ENCODE results near the gene CRNKL1. TPM values are rescaled to one million over a fixed set of nuclear protein-coding genes. Genes with fewer than 3 reads are reported as not detected.

CRNKL1 gene
- total RNA-seq, 2 experiments from 2014 or later, result 26.7 to 28.8 TPM

DNA sequence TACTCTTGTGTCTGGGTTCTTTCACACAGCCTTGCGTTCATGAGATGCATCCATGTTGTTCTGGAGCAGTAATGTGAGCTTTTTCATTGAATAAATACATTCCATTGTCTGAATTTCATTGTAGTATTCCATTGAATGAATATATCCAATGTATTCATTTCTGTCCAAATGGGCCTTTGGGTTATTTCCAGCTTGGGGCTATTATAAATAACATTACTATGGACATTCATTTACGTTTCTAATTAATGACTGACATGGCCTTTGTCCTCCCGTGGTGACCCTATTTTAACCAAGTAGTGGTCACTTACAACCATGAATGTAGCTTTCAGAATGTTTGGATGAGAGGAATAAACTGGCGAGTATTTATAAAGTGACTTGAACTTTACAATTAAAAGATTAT, 65.2 kb downstream of the CRNKL1 start:
- no peak overlapping the region for H3K27ac Mint-ChIP-seq
- H3K36me3 Mint-ChIP-seq, result no peaks in the 10 kb centered on the region
- no peak overlapping the region for H3K4me3 Mint-ChIP-seq
- DNase-seq, result no peak
- no peaks in the 10 kb centered on the region for H3K9me3 Mint-ChIP-seq
- peaks cover 8% of the 10 kb centered on the region for H3K27me3 Mint-ChIP-seq
- H3K4me1 Mint-ChIP-seq, result no peaks in the 10 kb centered on the region

DNA sequence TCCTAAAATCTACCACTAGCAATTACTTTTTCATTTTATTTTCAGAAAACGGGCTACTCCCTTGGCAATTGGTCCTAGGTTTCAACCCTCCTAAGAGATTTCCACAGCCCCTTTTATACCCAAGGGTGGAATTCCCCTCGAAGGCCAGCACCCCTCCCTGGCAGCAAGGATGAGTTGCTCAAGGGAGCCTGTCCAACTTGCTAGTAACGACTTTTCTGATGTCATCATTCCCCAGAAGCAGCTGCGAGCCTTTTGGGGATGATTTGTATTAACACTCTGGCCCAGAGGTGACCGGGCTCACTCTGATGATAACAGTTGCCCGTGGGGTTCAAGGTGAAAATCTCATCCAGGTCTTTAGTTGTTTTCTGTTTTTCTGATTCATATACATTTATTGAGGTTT, 65.8 kb downstream of the CRNKL1 start:
- H3K27ac Mint-ChIP-seq, result no peak overlapping the region
- no peaks in the 10 kb centered on the region for H3K36me3 Mint-ChIP-seq
- no peaks in the 10 kb centered on the region for H3K9me3 Mint-ChIP-seq
- H3K4me3 Mint-ChIP-seq, result no peak overlapping the region
- peaks cover 5% of the 10 kb centered on the region for H3K27me3 Mint-ChIP-seq
- DNase-seq, result no peak
- H3K4me1 Mint-ChIP-seq, result no peaks in the 10 kb centered on the region

Other genes with a start within 250 kb of the CRNKL1 start
- gene NAA20, start 35.1 kb downstream of the CRNKL1 start, total RNA-seq, result 100 to 1,000 TPM; 116 to 118 TPM
- gene CFAP61, start 66 bp upstream of the CRNKL1 start, total RNA-seq, result not detected